ENCODE data around the gene PHRF1. TPM values are rescaled to one million over a fixed set of nuclear protein-coding genes. Genes with fewer than 3 reads are reported as not detected.

The PHRF1 gene
- total RNA-seq, 6 experiments from 2014 or later = 15.4 to 21.9 (median 20.3) TPM

DNA sequence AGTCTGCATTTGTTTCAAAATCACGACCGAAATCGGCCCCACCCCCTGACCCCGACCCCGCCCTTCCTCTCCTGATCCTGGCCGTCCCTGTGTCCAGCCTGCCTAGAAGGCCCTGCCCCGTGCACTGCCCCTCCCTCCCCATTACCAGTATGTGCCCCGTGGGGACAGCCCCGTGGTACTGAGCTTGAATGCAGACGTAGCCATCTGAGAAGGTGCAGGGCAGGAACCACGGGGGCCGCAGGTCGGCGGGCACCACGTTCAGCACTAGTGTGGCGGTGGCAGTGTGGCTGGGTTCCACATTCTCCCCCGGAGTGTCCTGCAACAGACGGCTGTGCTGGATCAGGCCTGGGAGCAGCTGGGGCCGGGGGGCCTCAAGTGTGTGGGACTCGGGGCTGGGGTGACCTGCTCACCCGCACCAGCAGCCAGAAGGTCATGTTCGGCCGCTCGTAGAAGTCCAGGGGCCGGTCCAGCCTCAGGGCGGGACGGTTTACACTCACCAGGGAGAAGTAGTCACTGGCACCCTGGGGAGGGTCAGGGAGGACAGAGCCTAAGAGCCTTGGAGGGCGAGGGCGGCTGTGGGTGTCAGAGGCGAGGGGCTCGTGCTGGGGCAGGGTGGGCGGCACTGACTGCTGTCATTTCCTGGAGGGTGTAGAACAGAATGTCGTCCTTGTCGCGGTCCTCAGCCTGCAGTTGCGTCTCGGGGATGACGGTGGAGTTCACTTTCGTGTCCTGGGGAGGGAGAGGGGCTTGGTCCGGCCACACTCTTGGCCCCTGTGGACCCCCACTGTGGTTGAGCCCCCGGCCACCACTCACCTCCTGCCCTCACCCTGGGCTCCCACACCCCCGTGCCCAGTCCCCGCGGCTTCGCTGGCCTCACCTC, 44.9 kb downstream of the PHRF1 start:
- H3K27ac ChIP-seq = no peak overlapping the region
- TF ChIP-seq POLR2A (IDR thresholded peaks at IDR 0.05) = no peak
- no peak for TF ChIP-seq CTCF (IDR thresholded peaks at IDR 0.05)
- peaks cover 0 to 12% (median 3%) of the 10 kb centered on the region in 4 donors for H3K4me1 ChIP-seq
- intact Hi-C loops (cut with DNase I) = no loop called here
- ATAC-seq (no peak), DNase-seq (peak in 2 of 3 donors; percentile 25 to 56)
- H3K27me3 ChIP-seq = no peaks in the 10 kb centered on the region
- WGBS (ENCODE audit: insufficient coverage, low coverage, low lambda C conversion rate, missing lambda C conversion rate) = 73% methylated on average over 5 of the region's 45 CpGs
- H3K36me3 ChIP-seq = no peaks in the 10 kb centered on the region
- H3K4me3 ChIP-seq = no peak overlapping the region
- H3K9me3 ChIP-seq = no peaks in the 10 kb centered on the region

GRCh38 chr11:621838-622237, 45.6 kb downstream of the PHRF1 start:
- intact Hi-C loops (cut with DNase I) = no loop called here
- DNase-seq (no peak), ATAC-seq (no peak)
- TF ChIP-seq POLR2A (IDR thresholded peaks at IDR 0.05) = no peak
- TF ChIP-seq CTCF (IDR thresholded peaks at IDR 0.05) = no peak
- H3K36me3 ChIP-seq = no peaks in the 10 kb centered on the region
- H3K4me3 ChIP-seq = no peak overlapping the region
- WGBS (ENCODE audit: insufficient coverage, low coverage, low lambda C conversion rate, missing lambda C conversion rate) = 72% methylated on average over 21 of the region's 27 CpGs
- no peak overlapping the region for H3K27ac ChIP-seq
- no peaks in the 10 kb centered on the region for H3K27me3 ChIP-seq
- H3K9me3 ChIP-seq = no peaks in the 10 kb centered on the region
- peaks cover 0 to 9% (median 0%) of the 10 kb centered on the region in 4 donors for H3K4me1 ChIP-seq

DNA sequence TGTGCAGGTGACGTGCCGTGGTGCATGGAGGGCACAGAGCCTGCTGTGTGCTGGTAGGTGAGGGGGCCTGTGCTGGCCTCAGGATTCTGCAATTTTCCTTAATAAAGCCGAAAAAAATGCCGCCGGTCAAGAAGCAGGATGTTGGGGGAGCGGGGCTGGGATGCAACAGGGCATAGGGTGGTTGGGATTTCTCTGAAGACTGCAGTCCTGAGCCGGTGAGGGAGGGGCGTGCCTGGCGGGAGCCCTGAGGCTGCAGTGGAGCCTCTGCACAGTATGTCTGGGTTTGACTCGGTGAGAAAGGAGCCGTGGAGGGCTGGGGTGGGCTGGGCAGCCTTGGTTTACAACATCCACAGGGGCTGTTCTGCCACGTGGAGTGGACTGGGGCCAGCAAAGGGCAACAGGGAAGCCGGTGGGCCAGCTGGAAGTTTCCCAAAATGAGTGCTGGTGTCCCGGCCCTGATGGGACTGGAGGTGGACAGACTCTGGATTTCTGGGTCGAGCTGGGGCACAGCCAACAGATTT, 47.1 kb downstream of the PHRF1 start:
- no peaks in the 10 kb centered on the region for H3K9me3 ChIP-seq
- WGBS (ENCODE audit: insufficient coverage, low coverage, low lambda C conversion rate, missing lambda C conversion rate) = 100% methylated on average over 2 of the region's 15 CpGs
- no peaks in the 10 kb centered on the region for H3K36me3 ChIP-seq
- no peak overlapping the region for H3K27ac ChIP-seq
- DNase-seq = peak in 2 of 3 donors; percentile 49 to 53
- intact Hi-C loops (cut with DNase I) = no loop called here
- no peak for ATAC-seq
- H3K4me1 ChIP-seq = peaks cover 0 to 9% (median 0%) of the 10 kb centered on the region in 4 donors
- H3K4me3 ChIP-seq = no peak overlapping the region
- H3K27me3 ChIP-seq = no peaks in the 10 kb centered on the region
- no peak for TF ChIP-seq CTCF (IDR thresholded peaks at IDR 0.05)
- TF ChIP-seq POLR2A (IDR thresholded peaks at IDR 0.05) = no peak

GRCh38 chr11:623999-624704, 47.9 kb downstream of the PHRF1 start:
- Histone ChIP-seq H3K27me3 (no peaks in the 10 kb centered on the region), H3K4me3 (peak overlapping the region; percentile 47 to 56 (median 56)), H3K4me1 (peaks cover 0 to 9% (median 0%) of the 10 kb centered on the region in 4 donors), H3K27ac (peak overlapping the region in 1 of 3 donors; percentile 24), H3K9me3 (no peaks in the 10 kb centered on the region), H3K36me3 (no peaks in the 10 kb centered on the region)
- TF ChIP-seq POLR2A (IDR thresholded peaks at IDR 0.05) = no peak
- TF ChIP-seq CTCF (IDR thresholded peaks at IDR 0.05) = no peak
- no CpG with 5 or more reads among the region's 25 CpGs for WGBS (ENCODE audit: insufficient coverage, low coverage, low lambda C conversion rate, missing lambda C conversion rate)
- intact Hi-C loops (cut with DNase I) = no loop called here
- DNase-seq (peak; percentile 76 to 86 (median 82)), ATAC-seq (peak; percentile 72 to 85 (median 76))
